Loucy (cell line): ENCODE data around the gene TOGARAM1.

Source experiments
- CTCF ChIP-seq: fragments of 200-600 bp; sonication (generic); conservative IDR thresholded peaks from 2 replicates; pipeline ENCODE4 v1.5.1; 2014; ENCODE audit warnings: mild to moderate bottlenecking, antibody characterized with exemption, low read length
- EZH2phosphoT487 ChIP-seq: fragments of 200-600 bp; IDR thresholded peaks from 2 replicates; pipeline ENCODE4 v1.6.1; 2018; ENCODE audit warnings: antibody characterized with exemption, mild to moderate bottlenecking, moderate library complexity, borderline replicate concordance

DNA sequence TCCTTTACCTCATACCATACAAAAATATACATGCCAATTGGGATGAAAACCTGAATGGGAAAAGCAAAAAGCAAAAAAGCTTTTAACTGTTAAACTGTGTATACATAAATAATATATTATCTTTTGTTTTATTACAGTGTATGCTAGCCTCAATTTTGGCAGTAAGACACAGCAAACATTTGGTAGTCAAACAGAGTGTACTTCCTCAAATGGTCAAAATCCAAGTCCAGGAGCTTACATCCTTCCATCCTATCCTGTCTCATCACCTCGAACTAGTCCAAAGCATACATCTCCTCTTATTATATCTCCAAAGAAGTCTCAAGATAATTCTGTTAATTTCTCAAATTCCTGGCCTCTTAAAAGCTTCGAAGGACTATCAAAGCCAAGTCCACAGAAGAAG is 41.9 kb downstream of the TOGARAM1 start:
- TF ChIP-seq CTCF, result no peak
- TF ChIP-seq EZH2phosphoT487, result no peak
